UCSD-AML1 (cell line): ENCODE results near the gene WDFY1.
"Not testable (repeated sequence)": the region's sequence is repeated elsewhere in the genome, so short reads cannot be mapped to it uniquely, and the experiment has no call there.

Source experiments
- DNase-seq: peaks from one replicate; lab custom pipeline; 2025; ENCODE audit not compliant: unreplicated experiment; lab: John Stamatoyannopoulos, UW

The WDFY1 gene

DNA sequence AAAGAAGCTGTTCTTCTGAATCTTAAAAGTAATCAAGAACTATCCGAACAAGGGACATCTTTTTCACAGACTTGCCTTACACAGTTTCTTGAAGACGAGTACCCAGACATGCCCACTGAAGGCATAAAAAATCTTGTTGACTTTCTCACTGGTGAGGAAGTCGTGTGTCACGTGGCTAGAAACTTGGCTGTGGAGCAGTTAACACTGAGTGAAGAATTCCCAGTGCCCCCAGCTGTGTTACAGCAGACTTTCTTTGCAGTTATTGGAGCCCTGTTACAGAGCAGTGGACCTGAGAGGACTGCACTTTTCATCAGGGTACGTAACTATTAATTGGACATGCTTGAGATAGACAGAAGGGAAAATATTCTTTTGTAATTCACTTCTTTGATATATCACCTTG, 14.6 kb upstream of the WDFY1 start:
- no peak for DNase-seq

- peak; percentile 98 for DNase-seq
Measured at GRCh38 chr2:223957092-223957851, 12.1 kb upstream of the WDFY1 start, which contains the start of gene MRPL44. MRPL44 (plus strand) TSS chr2:223957463; CDS start chr2:223957473, 10 bp downstream.

DNA sequence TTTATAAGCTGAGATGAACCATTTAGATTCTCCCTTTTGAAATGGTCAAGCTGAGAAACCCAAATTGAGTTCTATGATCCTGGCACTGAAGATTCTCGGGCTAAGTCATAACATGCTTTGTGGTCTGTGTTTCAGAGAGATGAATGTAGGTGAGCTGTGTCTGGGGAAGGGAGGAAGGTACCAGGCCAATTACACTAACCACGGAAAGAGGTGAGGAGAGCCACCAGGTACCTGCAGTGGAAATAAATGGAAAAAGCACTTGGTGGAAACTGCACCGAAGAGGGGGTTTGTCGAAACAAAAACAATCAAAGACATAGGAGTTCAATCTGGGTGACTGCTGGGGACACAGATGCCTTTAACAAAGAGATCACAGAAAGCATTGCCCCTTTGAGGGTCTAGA, 11.2 kb upstream of the WDFY1 start:
- DNase-seq: no peak

GRCh38 chr2:223954401-223954800, 9.3 kb upstream of the WDFY1 start:
- no peak for DNase-seq

- DNase-seq: no peak
Measured at GRCh38 chr2:223952280-223952968, 7.3 kb upstream of the WDFY1 start.

DNA sequence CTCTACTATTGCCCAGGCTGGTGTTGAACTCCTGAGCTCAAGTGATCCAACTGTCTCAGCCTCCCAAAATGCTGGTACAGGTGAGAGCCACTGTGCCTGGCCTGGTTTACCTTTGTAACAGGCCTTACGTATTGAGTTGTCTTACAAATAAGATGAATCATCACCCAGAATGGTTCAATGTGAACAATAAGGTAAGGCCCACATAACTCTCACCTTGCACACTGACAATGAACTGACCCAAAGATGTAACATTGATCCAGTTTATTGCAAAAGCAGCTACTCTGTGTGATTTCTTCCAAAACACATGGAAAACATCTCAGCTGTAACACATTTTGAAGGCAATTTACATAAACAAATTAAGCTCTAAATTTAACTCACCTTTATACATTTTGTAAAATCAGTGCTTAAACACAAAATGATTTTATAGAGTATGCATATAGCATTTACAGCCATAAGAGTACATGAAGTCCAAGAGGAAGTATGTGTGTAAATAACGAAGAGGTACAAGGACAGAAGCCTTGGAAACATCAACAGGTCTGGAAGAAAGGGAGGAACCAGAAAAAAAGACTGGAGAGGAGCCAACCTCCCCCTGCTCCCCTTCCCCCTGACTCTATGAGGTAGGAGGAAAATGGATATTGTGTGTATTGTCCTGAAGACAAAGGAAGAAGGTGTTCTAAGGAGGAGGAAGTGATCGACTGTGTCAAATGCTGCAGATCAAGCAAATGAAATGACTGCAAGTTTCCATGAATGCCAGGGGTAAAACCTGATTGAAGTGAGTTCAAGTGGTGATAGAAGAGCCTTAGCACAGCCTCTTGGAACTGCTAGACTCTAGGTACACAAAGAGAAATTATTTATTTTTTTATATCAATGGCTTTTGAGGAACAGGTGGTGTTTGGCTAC, 5.6 kb upstream of the WDFY1 start:
- DNase-seq: no peak

DNA sequence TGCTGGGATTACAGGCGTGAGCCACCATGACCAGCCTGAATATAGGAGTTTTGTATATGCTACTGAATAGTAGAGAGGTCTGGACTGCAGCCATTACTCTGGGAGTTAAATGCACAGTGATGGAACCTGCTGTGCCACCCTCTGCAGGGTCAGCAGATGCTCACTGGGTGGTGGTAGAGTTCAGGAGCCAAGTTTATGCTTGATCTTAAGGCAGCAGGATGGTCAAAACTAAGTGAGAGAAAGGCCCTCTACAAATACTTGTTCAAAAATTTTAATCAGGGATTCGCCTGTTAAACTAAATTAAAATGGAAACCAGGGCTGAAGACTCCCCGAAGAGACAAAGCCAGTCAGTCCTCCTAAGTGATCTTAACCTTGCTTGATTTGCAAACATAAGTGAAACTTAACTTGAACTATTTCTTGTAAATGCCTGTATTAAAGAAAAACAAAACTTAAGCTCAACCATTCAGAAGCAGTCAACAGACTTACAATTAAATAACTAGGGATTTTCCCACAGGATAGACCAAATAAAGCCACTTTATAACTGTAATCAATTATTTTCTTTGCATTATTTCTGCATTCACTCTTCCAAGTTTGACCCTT, 4.2 kb upstream of the WDFY1 start:
- DNase-seq: peak; percentile 20

DNA sequence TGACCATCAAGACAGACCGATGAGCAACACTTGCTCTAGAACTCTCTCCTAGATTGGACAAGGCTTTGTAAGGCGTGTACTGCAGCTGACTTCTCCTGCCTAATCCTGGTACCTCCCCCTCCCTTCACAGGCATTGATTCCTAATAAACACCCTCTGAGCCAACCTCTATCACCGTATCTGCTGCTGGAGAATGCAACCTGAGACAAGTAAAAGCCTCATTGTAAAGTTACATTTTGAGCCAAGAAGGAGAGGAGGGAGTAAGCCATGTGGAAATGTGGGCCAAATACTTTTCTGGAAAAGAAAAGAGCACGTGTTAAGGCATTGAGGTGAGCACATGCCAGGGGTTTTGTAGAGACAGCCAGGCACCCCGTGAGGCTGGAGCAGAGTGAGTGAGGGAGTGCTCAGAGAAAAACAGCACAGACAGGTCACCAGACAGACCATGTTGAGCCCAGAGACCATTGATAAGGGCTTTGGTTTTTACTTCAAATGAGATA, 2.6 kb upstream of the WDFY1 start:
- no peak for DNase-seq

- DNase-seq: no peak
Measured at GRCh38 chr2:223945755-223946154, 620 bp upstream of the WDFY1 start.

- peak; percentile 47 for DNase-seq
Measured at GRCh38 chr2:223944166-223944702, 901 bp downstream of the WDFY1 start.

GRCh38 chr2:223943561-223944008, 1.6 kb downstream of the WDFY1 start:
- DNase-seq: no peak

- no peak for DNase-seq
Measured at GRCh38 chr2:223943135-223943534, 2.0 kb downstream of the WDFY1 start.

GRCh38 chr2:223941579-223942277, 3.4 kb downstream of the WDFY1 start:
- DNase-seq: no peak

DNA sequence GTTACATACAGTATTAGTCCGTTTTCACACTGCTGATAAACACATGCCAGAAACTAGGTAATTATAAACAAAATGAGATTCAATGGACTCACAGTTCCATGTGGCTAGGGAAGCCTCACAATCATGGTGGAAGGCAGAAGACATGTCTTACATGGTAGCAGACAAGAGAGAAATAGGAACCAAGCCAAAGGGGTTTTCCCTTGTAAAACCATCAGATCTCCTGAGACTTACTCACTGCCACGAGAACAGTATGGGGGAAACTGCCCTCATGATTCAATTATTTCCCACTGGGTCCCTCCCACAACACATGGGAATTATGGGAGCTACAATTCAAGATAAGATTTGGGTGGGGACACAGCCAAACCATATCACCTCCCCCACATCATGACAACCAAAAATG, 5.7 kb downstream of the WDFY1 start:
- not testable (repeated sequence) for DNase-seq

- DNase-seq: no peak
Measured at GRCh38 chr2:223937535-223937934, 7.6 kb downstream of the WDFY1 start.

DNA sequence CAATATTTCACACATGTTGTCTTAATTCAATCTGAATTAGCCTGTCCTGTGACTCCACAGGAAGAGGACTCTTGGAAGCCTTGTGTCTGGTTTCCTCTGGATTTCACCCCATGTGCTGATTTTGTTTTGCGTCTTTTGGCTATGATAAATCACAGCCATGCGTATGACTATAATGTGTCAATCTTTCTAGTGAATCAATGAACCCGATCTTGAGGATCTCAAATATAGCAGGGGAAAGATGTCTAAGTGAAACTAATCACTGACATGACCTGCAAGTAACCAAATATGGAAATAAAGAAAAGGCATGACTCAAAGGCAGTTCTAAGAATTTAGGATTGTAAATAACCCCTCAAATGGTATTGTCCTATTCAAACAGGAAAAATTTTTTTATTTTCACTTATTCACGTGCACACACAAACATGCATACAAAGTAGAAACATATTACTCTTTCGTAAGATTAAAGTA, 8.2 kb downstream of the WDFY1 start:
- no peak for DNase-seq

DNA sequence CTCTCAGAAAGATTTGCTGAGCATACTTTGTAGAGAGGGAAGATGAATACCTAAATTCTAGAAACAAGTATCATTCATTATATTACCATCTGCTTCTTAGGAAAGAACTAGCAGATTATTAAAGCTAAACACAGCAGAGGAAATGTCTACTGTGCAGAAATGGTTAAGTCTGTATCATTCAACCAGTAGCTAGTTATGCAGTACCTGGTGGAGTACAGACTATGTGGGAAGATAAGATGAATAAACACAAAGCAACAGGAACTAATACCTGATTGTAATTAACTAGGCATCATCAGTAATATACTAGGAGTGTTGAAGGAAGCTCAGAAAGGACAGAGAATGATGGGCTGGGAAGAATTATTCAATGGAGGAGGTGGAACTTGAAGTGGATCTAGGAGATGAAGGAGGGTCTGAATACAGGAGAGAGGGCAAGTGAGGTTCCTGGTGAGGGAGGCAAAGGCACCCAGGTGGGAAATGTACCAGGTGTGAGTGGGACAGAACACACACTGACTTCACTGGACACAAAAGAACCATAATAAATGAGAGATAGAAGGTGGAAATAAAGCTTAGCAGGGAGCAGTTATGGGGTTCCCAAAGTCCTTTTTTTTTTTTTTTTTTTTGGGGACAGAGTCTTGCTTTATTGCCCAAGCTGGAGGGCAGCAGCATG, 9.5 kb downstream of the WDFY1 start:
- DNase-seq: no peak

DNA sequence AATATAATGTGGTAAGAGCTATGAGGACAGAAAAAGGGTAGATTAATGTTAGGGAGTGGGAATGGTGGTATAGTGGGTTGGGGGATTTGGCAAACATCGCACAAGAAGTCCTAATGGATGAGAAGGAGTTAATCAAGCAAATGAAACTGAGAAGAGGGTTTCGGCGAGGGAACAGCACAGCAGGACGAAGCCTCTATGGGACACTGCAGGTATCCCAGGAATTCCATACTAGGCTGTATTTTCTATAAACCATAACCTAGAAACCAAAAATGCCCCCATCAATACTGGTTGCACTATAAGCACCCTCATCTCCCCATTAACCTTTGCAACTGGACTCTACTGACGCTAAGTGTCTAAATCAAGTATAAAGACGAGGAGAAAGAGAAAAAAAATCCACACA, 10.3 kb downstream of the WDFY1 start:
- DNase-seq: no peak
